Mucosa of rectum (tissue), 2 donors: ENCODE measurements around the gene PATE2.

Experiments
- H3K27ac ChIP-seq, 2 donors: one replicate each; pipeline ENCODE4 v1.7.0; 2013; ENCODE audit warnings: inconsistent platforms in 2 of 2, low read depth in 2 of 2, low read length in 2 of 2
- H3K27me3 ChIP-seq, 2 donors: one replicate each; pipeline ENCODE4 v1.7.0; 2013; ENCODE audit warnings: low read length in 2 of 2; ENCODE audit not compliant: control insufficient read depth in 2 of 2, insufficient read depth in 2 of 2
- H3K36me3 ChIP-seq, 2 donors: one replicate each; pipeline ENCODE4 v1.7.0; 2013; ENCODE audit warnings: low read length in 2 of 2; ENCODE audit not compliant: control insufficient read depth in 2 of 2, insufficient read depth in 2 of 2
- H3K4me1 ChIP-seq, 2 donors: one replicate each; pipeline ENCODE4 v1.7.0; 2013; ENCODE audit warnings: low read length in 2 of 2, mild to moderate bottlenecking in 1 of 2; ENCODE audit not compliant: control insufficient read depth in 2 of 2, insufficient read depth in 2 of 2
- H3K4me3 ChIP-seq, 2 donors: one replicate each; pipeline ENCODE4 v1.7.0; 2013; ENCODE audit warnings: low read length in 2 of 2
- H3K9ac ChIP-seq, 2 donors: one replicate each; pipeline ENCODE4 v1.7.0; 2013; ENCODE audit warnings: low read length in 2 of 2, low read depth in 1 of 2, mild to moderate bottlenecking in 1 of 2
- H3K9me3 ChIP-seq, 2 donors: one replicate each; pipeline ENCODE4 v1.7.0; 2013; ENCODE audit warnings: low read length in 2 of 2; ENCODE audit not compliant: control insufficient read depth in 2 of 2
- donor health status: healthy.
- donor health status: Normal muscosa, but diverticular disease.

Gene PATE2

GRCh38 chr11:125740617-125741016 lies 38.0 kb downstream of the PATE2 start:
- Histone ChIP-seq H3K27me3 (peaks cover 0 to 3% of the 10 kb centered on the region in 2 donors), H3K4me1 (no peaks in the 10 kb centered on the region), H3K36me3 (no peaks in the 10 kb centered on the region), H3K9me3 (no peaks in the 10 kb centered on the region), H3K27ac (no peak overlapping the region), H3K9ac (no peak overlapping the region), H3K4me3 (no peak overlapping the region)

DNA sequence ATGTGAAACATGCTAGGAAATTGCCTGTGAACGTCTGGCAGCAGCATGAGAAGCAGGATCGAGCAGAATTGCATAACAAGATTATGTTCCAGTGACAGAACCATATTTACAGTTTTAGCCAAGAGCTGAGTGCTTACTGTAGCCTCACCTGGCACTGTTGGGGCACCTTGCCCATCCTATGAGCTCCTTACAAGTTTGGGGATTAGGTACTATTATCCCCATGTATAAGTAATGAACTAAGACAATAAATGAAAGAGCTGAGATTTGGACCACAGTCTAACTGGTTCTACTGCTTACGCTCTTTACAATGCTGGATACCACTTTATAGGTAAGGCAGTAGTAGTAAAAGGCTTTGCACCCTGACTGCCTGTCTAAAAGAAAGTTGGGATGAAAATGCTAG lies 49.7 kb downstream of the PATE2 start:
- H3K4me1 ChIP-seq, result no peaks in the 10 kb centered on the region
- no peaks in the 10 kb centered on the region for H3K27me3 ChIP-seq
- H3K9ac ChIP-seq, result no peak overlapping the region
- no peaks in the 10 kb centered on the region for H3K36me3 ChIP-seq
- no peak overlapping the region for H3K27ac ChIP-seq
- no peaks in the 10 kb centered on the region for H3K9me3 ChIP-seq
- H3K4me3 ChIP-seq, result no peak overlapping the region
